Measurements from ENCODE around the gene NBEA.
"Not testable (repeated sequence)": the region's sequence is repeated elsewhere in the genome, so short reads cannot be mapped to it uniquely, and the experiment has no call there.

Gene NBEA

DNA sequence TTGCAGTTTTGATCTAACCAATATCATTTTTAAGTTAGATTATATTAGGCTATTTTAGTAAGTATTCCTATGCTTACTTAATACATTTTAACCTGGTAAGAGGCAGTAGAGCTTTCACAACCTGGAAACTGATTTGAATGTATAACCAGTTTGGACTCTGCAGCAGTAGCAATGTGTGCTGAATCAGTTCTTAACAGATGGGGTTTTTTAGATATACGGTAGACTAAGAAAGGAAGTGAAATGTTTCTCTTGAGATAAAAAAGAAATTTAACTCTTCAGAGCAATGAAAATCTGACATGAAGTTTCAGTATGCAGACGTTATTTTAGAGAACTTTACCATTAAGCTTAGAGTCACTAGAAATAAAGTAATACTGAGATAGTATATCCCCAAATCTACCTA is 2.7 kb downstream of the NBEA start:
- DNase-seq (ENCODE audit: low spot score), result no peak

DNA sequence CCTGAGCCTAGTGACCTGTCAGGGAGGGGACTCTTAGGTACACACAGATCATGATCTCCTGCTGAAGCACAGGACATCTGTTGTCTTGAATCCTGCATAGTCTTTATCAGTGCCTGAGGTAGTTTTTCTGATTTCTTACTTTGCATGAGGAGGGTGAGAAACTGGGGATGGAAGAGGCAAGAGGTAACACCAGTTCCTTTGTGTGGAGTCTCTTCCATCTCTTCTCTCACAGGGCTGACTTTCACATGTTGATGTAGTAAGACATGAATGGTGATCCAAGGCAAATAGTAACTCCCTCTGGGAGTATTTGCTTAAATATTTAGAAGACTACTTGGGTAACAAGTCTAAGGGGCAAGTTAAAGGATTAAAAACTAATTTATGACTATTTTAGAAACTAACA is 9.5 kb downstream of the NBEA start:
- no peak for DNase-seq (ENCODE audit: low spot score)

DNA sequence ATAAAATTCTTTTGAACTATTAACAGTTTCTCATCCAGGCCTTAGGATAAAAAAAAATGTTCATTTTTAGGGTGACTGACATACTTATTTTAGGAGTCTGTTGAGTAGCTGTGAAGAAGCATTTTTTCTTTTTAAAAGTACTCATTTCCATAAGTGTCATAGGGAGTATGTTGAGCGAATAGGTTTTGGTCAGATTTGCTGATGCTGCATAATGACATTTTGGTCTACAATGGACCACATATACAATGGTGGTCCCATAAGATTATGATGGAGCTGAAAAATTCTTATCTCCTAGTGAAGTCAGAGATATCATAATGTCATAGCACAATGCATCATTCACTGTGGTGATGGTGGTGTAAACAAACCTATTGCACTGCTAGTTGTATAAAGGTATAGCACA is 17.4 kb downstream of the NBEA start:
- no peak for DNase-seq (ENCODE audit: low spot score)

DNA sequence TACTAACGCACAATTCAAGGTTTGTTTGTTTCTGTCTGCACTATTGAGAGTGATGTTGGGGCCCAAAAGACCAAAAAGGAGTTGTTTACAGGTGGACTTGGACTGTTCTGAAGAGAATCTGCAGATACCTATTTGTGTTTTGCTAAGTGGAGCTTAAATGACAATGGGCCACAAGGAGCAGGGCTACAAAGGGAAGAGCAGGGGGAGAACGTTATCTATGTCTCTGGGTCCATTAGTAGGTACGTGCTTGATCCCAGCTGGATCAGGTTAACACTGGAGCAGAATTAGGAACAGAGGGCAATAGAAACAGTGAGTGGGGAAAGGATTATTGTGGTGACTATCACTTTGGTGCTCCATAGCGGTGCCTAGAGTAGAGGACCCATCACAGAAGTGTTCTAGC is 22.5 kb downstream of the NBEA start:
- DNase-seq (ENCODE audit: low spot score), result no peak

DNA sequence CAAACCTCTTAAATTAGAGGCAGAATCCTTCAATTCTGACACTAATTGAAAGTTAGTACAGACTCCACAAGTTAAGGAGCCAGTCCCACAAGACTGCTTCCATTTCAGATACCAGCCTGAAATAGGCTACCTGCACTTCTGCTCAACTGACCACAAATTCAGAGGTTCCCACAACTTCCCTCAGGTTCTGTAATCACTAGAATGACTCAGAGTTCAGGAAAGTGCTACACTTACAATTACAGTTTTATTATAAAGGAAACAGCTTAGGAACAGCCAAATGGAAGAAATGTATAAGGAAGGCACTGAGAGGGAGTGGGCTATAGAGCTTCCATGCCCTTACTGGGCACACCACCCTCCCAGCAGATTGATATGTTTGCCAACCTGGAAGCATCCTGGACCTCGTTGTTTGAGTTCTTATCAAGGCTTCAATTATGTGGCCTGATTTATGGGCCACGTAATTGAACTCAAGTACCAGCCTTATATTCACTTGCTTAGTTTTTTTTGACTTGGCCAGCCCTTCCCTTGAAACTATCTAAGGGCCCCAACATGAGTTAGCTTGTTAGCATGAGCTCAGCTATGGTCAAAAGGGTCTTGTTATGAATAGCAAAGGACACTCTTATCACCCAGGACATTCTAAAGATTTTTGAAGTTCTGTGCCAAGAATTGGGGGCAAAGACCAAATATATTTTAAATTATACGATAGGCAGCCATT is 25.9 kb downstream of the NBEA start:
- no peak for DNase-seq (ENCODE audit: low spot score)

DNA sequence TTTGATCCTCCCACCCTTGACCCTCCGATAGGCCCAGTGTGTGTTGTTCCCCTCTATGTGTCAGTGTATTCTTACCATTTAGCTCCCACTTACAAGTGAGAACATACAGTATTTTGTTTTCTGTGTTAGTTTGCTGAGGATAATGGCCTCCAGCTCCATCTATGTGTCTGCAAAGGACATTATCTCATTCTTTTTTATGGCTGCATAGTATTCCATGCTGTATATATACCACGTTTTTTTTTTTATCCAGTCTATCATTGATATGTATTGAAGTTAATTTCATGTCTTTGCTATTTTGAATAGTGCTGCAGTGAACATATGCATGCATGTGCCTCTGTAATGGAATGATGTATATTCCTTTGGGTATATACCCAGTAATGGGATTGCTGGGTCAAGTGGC is 27.5 kb downstream of the NBEA start:
- not testable (repeated sequence) for DNase-seq (ENCODE audit: low spot score)

DNA sequence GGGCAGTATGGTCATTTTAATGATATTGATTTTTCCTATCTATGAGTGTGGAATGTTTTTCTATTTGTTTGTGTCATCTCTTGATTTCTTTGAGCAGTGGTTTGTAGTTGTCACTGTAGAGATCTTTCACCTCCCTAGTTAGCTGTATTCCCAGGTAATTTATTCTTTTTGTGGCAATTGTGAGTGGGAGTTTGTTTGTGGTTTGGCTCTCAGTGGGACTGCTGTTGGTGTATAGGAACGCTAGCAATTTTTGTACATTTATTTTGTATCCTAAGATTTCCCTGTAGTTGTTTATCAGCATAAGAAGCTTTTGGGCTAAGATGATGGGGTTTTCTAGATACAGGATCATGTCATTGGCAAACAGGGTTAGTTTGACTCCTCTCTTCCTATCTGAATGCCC is 28.9 kb downstream of the NBEA start:
- no peak for DNase-seq (ENCODE audit: low spot score)

DNA sequence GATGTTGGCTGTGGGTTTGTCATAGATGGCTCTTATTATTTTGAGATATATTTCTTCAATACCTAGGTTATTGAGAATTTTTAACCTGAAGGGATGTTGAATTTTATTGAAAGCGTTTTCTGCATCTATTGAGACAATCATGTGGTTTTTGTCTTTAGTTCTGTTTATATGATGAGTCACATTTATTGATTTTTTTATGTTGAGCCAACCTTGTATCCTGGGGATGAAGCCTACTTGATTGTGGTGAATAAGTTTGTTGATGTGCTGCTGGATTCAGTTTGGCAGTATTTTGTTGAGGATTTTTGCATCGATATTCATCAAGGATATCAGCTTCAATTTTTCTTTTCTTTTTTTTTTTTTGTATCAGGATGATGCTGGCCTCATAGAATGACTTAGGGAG is 29.4 kb downstream of the NBEA start:
- no peak for DNase-seq (ENCODE audit: low spot score)

DNA sequence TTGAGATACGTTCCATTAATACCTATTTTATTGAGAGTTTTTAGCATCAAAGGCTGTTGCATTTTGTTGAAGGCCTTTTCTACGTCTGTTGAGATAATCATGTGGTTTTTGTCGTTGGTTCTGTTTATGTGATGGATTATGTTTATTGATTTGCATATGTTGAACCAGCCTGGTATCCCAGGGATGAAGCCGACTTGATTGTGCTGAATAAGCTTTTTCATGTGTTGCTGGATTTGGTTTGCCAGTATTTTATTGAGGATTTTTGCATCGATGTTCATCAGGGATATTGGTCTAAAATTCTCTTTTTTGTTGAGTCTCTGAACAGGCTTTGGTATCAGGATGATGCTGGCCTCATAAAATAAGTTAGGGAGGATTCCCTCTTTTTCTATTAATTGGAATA is 43.1 kb downstream of the NBEA start:
- not testable (repeated sequence) for DNase-seq (ENCODE audit: low spot score)

DNA sequence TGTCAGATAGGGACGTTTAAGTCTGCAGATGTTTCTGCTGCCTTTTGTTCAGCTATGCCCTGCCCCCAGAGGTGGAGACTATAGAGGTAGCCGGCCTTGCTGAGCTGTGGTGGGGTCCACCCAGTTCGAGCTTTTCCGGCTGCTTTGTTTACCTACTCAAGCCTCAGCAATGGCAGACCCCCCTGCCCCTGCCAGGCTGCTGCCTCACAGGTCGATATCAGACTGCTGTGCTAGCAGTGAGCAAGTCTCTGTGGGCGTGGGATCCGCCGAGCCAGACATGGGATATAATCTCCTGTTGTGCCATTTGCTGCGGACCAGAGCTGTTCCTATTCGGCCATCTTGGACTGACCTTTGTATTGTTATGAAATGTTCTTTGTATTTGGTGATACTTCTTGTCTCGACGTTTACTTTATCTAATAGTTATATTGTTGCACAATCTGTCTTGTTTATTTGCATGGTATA is 46.3 kb downstream of the NBEA start:
- DNase-seq (ENCODE audit: low spot score), result no peak

DNA sequence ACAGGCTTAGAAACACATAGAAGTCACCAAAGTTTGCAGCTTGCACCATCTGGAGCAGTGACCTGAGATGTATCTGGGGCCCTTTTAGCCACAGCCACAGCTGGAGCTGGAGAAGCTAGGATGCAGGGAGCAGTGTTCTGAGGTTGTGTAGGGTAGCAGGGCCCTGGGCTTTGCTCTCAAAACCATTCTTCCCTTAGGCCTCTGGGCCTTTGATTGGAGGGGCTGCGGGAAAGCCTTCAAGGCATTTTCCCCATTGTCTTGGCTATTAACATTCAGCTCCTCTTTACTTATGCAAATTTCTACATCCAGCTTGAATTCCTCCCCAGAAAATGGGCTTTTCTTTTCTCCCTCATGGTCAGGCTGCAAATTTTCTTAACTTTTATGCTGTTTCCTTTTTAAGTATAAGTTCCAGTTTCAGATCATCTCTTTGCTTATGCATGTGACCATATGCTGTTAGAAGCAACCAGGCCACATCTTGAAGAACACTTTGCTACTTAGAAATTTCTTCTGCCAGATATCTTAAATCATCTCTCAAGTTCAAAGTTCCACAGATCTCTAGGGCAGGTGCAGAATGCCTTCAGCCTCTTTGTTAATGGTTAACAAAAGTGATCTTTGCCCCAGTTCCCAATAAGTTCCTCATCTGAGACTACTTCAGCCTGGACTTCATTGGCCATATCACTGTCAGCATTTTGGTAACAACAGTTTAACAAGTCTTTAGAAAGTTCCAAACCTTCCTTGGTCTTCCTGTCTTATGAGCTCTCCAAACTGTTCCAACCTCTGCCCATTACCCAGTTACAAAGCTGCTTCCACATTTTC is 48.5 kb downstream of the NBEA start:
- no peak for DNase-seq (ENCODE audit: low spot score)

DNA sequence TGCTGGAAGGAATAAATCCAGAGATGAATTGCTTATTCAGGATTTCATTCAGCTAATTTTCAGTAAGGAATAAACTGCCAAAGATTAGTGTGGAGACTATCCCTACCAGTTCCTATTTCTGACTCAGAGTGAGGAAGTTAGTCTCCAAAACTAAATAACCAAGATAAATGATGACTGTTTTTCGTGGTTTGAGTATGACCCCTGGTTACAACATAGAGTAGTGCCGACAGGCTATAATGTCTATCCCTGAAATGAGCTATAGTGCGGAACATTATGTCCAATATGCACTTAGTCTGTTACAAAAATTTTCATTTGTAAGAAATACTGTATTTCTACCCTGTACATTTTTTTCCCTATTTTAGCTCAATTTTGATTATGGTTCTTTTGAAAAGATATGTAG is 51.4 kb downstream of the NBEA start:
- no peak for DNase-seq (ENCODE audit: low spot score)

DNA sequence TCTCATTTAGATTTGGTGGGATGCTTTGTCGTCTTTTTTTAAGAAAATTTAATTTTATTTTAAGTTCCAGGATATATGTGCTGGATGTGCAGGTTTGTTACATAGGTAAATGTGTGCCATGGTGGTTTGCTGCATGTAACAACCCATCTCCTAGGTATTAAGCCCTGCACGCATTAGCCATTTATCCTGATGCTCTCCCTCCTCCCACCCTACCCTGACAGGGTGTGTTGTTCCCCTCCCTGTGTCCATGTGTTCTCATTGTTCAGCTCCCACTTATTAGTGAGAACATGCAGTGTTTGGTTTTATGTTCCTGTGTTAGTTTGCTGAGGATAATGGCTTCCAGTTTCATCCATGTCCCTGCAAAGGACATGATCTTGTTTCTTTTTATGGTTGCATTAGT is 61.7 kb downstream of the NBEA start:
- DNase-seq (ENCODE audit: low spot score), result not testable (repeated sequence)

DNA sequence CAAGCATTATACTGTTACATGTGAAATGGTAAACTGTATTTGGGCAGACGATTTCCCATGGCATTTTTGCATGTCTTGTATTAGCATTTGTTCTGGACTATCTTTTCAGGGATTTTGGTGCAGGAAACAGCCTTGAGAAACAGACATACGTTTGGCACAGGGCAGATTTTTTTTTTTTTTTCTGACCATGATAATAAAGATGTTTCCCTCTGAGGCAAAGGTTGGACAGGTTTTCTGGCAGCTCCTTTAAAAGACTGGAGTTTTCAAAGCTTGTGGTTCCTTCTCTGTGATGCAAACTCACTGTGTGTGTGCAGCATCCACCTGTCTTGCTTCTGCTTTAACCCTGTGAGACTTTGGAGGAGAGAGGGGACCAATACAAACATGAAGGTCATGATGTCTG is 63.0 kb downstream of the NBEA start:
- DNase-seq (ENCODE audit: low spot score), result no peak

DNA sequence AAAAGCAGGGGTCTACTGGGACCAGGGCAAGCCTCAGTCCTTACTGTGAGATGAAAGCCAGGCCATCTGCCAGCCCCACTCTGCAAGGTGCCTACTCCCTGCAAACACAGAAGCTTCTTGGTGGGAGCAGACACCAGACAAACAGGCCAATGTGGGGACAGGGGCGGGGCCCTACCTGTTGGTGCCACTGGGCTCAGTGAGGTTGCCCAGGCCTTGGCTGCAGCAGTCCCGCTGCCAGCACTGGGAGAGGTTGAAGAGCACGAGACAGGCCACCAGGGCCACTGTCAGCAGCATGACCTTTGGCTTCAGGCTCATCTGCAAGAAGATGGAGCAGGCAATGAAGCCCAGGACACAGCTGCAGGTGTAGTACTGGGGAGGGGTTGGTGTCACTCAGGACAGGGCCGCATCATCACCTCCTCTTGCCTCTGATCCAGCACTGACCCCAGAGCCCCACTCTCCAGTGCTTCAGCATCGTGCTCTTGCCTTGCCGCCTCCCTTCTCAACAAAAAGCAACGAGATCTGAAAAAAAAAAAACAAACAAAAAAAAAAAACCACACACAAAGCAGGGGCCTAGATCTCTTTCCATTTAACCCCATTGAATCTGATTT is 72.6 kb downstream of the NBEA start:
- no peak for DNase-seq (ENCODE audit: low spot score)

DNA sequence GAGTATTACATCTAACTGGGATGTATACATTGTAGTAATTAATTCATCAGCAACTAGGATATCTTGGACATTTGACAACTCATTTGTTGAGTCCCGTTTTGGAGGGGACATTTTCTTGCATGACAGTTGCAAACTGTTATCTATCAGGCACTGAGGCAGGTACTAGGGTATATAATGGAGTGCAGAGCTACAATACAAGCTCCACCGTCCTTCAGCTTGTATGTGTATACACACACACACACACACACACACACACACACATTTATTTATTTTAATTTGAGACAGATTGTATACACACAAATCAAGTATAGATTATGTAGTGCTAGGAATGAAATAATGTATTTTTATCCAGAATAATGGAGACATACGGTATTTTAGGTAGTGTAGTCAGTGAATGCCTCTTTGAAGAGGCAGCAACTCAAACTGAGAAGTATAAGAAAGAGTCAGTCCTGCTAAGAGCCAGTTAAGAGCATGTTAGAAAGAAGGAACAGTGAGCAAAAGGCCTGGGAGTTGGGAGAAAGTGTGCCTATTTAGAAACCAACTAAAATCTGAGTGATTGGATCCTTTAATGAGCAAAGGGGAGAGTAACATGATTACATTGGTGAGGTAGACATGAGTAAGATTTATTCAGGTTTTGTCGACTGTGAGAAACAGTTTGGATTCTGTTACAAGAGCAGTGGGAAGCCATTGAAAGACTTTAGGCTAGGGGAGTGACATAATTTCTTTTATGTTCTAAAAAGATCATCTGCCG is 74.5 kb downstream of the NBEA start:
- DNase-seq (ENCODE audit: low spot score), result peak; percentile 31

DNA sequence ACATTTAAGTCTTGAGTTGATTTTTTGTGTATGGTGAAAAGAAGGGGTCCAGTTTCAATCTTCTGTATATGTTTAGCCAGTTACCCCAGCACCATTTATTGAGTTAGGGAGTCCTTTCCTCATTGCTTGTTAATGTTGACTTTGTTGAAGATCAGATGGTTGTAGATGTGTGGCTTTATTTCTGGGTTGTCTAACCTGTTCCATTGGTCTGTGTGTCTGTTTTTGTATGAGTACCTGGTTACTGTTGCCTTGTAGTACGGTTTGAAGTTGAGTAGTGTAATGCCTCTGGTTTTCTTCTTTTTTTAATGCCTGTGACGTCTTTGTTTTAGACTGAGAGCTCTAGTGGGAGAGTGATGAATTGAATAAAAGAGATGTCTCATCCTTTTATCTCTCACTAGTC is 83.2 kb downstream of the NBEA start:
- DNase-seq (ENCODE audit: low spot score), result no peak

DNA sequence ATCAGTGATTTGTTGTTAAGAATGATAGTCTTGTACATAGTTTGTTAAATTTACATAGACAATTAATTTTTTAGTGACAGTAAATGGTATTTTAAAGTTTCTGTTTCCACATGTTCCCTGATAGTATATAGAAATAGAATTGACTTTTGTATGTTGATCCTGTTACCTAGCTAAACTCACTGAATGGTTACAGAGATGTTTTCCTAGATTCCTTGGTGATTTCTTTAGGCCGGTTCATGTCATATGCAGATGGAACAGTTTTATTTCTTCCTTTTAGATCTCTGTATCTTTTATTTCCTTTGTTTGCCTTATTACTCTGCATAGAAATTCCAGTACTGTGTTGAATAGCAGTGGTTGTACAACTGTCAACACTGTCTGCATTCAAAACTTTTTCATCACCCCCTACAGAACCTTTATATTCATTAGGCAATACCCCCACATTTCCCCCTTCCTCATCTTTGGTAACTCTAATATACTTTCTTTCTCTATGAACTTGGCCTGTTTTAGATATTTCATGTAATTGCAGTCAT is 86.3 kb downstream of the NBEA start:
- DNase-seq (ENCODE audit: low spot score), result no peak

DNA sequence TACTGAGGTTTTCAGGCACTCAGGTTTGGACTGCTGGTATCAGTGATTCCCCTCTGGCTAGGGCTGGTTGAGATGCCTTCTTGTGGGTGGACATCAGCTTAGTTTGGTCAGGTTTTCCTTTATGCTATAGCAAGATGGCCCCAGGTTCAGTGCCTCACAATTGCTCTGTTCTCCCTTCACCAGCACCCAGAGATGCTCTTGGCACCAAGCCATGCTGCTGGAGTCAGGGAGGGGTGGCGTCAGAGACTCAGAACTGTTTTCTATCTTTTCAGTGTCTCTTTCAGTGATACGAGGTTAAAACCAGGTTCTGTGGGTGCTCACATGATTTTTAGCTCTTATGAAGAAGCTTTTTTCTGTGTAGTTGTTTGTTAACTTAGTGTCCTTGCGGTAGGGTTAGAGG is 96.9 kb downstream of the NBEA start:
- no peak for DNase-seq (ENCODE audit: low spot score)

DNA sequence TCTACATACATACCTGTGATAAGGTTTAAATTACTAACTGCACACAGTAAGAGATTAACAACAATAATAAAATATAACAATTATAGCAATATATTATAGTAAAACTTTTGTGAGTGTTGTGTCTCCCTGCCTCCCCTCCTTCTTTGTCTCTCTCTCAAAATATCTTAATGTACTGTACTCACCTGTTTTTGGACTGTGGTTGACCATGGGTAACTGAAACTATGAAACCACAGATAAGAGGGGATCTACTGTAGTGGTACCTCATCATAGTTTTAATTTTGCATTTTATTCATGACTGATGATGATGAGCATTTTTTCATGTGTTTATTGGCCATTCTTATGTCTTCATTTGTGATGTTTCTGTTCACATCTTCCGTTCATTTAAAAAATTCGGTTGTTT is 104.5 kb downstream of the NBEA start:
- DNase-seq (ENCODE audit: low spot score), result no peak

DNA sequence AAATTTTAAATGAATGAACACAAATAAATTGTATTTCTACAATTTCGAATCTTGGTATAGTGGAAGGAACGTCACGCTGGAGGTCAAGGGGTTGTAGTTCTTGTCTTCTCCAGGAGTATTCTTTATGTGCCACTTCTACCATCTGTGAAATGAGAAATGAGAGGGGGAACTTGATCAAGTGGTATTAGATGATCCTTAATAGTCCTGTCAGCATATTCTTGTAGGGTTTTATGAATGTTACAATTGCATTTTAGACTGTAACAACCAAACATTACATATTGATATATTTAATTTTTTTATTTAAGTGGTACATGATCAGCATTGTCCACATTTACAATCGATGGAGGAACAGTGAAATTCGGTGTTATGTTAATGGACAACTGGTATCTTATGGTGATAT is 113.6 kb downstream of the NBEA start:
- DNase-seq (ENCODE audit: low spot score), result no peak

DNA sequence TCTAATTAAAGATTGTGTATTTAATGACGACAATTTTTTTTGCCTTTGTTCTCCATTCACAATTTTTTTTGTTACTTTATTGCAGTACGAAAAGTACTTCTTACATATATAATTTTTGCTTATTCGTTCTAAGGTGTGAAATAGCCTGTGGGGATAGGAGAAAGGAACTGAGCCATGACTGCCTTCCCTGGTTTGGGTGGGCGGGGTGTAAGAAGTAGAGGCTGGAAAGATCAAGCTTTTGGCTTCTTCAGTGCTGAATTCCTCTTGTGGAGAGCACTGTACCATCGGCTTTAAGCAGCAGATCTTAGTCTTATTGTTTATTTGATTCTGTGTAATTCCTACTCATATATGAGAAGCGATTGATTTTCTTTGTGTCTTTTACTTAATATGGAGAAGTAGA is 115.8 kb downstream of the NBEA start:
- DNase-seq (ENCODE audit: low spot score), result no peak

All from putamen (tissue), 1 donor.